ENCODE data around the gene KCTD15.

The KCTD15 gene

DNA sequence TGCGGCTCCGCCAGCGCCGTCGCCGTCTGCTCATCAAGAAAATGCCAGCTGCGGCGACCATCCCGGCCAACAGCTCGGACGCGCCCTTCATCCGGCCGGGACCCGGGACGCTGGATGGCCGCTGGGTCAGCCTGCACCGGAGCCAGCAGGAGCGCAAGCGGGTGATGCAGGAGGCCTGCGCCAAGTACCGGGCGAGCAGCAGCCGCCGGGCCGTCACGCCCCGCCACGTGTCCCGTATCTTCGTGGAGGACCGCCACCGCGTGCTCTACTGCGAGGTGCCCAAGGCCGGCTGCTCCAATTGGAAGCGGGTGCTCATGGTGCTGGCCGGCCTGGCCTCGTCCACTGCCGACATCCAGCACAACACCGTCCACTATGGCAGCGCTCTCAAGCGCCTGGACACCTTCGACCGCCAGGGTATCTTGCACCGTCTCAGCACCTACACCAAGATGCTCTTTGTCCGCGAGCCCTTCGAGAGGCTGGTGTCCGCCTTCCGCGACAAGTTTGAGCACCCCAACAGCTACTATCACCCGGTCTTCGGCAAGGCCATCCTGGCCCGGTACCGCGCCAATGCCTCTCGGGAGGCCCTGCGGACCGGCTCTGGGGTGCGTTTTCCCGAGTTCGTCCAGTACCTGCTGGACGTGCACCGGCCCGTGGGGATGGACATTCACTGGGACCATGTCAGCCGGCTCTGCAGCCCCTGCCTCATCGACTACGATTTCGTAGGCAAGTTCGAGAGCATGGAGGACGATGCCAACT is 24.4 kb upstream of the KCTD15 start:
- no peak for DNase-seq (ENCODE audit: low read depth)

- no peak for DNase-seq (ENCODE audit: low read depth)
Measured at GRCh38 chr19:33772858-33773180, 23.9 kb upstream of the KCTD15 start.

DNA sequence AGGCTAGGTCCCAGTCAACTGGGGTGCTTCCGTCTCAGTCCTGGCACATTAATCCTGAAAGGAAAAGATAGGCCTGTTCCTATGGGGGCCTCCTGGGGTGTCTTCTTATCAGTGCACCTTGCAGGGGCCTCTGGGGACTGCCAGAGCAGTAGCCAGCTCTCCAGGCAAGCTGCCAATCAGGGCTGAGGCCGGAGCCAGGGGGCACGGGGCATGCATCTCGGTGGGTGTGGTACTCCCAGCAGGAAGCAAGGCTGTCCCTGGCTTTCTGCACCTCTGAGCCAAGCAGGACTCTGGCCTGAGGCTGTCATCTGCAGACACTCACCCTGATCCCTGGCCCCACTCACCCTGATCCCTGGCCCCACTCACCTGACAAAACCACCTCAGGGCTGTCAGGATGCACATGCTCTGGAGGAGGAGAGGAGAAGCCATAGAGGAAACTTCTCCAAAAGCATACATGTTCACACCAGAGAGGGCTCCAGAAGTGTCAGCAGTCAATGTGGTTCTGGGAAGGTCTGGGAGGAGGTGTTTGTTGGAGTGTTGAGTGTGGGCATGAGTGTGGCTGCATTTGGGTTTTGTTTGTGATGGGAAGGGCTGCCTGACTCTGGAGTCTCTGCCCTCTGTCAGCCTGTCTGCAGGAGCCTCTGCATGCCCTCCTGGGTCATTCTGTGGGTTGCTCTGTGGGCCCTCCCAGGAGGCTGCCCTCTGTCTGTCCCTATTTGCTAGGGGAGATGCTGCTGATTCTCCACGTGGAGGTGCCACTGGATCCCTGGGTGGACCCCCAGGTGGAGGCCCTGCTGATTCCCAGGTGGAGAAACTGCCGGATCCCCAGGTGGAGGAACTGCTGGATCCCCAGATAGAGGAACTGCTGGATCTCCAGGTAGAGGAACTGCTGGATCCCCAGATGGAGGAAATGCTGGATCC is 22.7 kb upstream of the KCTD15 start:
- DNase-seq (ENCODE audit: low read depth): no peak

- DNase-seq (ENCODE audit: low read depth): no peak
Measured at GRCh38 chr19:33774751-33775150, 21.9 kb upstream of the KCTD15 start.

DNA sequence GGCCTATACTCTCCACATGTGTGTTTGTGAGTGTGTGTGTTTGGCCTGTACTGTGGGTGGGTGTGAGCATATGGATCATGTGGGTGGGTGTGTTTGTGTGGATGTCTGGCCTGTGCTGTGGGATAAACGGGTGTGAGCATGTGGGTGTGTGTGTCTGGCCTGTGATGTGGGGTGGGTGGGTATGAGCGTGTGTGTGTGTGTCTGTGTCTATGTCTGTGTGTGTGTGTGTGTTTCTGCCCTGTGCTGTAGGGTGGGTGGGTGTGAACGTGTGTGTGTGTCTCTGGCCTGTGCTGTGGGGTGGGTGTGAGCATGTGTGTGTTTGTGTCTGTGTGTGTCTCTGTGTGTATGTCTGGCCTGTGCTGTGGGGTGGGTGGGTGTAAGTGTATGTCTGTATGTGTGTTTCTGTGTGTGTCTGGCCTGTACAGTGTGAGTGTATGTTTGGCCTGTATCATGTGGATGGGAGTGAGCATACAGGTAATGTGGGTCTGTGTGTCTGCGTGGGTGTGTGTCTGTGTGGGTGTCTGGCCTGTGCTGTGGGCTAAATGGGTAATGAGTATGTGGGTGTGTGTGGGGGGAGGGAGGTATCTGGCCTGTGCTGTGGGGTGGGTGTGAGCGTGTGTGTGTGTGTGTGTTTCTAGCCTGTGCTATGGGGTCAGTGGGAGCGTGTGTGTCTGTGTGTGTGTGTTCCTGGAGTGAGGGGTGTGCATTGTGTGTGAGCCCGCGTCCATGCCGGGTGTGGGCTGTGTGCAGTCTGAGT is 20.8 kb upstream of the KCTD15 start:
- no peak for DNase-seq (ENCODE audit: low read depth)

- no peak for DNase-seq (ENCODE audit: low read depth)
Measured at GRCh38 chr19:33777351-33777750, 19.3 kb upstream of the KCTD15 start.

DNA sequence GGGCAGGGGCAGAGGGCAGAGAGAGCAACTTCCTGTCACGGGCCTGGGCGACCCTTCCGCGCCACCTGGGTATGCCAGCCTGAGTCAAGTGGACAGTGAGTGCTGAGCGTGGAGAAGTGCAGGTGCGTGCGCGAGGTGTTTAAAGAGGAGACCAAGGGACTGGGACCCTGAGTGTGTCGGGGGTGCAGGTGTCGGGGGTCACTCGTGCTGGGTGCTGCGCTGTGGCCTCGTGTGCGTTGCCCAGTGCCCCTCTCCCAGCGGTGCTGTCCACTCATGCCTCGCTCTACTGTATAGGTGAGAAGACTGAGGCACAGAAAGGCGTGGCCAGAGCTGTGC is 18.9 kb upstream of the KCTD15 start:
- DNase-seq (ENCODE audit: low read depth): no peak

DNA sequence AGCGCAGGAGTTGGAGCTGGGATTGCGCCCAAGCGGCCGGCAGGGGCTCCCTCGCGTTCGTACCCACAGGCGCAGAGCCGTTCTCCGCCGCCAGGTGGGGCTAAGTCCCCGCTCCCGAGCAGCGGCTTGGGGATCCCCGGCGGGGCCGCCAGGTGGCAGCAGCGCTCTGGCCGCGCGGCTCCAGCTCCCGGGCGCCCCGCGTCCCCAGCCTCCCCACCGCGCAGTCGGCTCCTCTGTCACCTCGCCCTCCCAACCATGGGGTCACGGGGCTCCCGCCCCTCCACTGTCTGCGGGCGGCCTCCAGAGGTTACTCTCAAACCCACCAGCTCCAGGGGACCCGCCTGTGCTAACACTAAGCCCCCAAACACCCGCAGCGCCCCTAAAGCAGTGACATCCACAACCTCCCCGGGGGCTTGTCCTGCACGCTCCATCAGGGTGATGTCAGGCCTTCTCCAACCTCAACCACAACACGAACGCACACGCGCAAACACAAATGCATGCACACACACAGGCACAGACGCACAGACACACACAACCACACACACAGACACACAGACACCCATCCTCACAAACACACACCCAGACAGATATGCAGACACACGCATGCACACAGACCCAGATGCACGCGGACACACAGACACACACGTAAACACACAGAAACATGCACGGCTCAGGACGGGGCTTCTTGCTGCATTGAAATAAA is 18.4 kb upstream of the KCTD15 start:
- peak; percentile 62 for DNase-seq (ENCODE audit: low read depth)

GRCh38 chr19:33779849-33780248 is 16.8 kb upstream of the KCTD15 start:
- no peak for DNase-seq (ENCODE audit: low read depth)

DNA sequence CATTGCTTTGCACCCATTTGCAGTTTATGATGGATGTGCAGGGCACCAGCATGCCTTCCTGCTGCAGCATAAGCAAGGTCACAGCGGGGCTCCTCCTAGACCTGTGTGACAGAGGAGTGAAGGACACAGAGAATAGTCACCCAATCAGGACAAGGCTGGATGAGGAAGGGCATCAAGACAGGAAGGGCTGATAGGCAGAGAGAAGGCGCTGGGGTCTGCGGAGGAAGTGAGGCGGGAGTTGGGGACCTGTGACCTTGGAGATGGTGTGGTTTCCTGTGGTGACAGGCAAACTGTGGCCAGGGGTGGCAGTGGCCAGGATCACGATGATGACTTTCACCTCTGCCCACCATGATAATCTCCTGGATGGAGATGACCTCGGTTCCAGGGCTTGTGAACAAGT is 16.4 kb upstream of the KCTD15 start:
- DNase-seq (ENCODE audit: low read depth): no peak

- no peak for DNase-seq (ENCODE audit: low read depth)
Measured at GRCh38 chr19:33780746-33781145, 15.9 kb upstream of the KCTD15 start.

DNA sequence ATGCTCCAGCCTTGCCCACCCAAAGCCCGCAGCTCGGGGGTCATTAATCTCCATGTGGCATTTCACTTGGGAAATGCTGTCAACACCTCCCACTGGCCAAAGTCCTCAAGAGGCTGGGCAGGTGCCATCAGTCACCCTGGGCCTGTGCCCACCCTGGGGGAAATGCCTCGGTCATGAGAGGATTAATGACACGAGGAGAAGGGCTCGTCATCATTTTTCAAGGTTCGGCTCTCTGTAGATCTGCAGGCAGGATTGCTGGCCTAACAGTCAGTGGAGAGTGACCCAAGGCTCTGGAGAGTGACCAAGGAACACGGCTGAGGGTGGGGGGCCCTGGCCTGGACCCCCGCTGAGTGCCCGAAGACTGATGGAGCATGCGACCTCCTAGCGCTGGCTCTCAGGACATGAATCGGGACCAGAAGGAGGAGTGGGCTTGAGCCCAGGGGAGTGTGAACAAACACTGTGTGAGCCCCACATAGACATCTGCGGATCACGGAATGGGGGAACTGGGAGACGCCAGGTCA is 15.2 kb upstream of the KCTD15 start:
- no peak for DNase-seq (ENCODE audit: low read depth)

GRCh38 chr19:33781996-33782395 is 14.7 kb upstream of the KCTD15 start:
- DNase-seq (ENCODE audit: low read depth): no peak

DNA sequence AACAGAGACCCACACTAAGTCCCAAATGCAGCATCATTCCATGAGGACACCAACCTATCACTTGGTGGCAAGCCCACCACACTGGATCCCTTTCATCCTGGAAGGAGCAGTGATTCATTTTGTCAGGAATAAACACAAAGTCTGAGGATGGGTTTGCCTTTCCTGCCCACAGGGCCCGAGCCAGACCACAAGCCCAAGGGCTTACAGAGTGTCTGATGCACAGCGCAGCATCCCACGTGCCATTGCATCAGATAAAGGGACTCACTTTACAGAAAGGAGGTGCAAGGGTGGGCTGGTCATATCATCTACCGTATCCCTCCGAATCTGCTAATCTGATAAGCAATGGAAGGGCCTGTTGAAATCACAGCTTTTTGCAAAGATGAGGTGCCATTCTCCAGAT is 12.2 kb upstream of the KCTD15 start:
- DNase-seq (ENCODE audit: low read depth): no peak

DNA sequence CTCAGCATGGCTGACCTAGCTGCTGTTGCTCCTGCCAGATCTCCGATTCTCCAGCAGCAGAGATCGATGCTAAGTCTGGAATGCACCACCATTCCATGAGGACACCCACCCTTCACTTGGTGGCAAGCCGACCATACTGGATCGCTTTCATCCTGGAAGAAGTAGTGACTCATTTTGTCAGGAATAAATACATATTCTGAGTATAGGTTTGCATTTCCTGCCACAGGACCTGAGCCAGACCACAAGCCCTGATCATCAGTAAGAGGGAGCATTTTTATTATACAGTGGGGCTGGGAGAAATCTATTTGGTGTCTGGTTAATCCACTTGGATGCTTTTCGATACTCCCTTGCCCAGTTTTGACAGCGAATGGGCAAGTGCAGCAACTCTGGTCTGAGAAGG is 10.9 kb upstream of the KCTD15 start:
- DNase-seq (ENCODE audit: low read depth): no peak

DNA sequence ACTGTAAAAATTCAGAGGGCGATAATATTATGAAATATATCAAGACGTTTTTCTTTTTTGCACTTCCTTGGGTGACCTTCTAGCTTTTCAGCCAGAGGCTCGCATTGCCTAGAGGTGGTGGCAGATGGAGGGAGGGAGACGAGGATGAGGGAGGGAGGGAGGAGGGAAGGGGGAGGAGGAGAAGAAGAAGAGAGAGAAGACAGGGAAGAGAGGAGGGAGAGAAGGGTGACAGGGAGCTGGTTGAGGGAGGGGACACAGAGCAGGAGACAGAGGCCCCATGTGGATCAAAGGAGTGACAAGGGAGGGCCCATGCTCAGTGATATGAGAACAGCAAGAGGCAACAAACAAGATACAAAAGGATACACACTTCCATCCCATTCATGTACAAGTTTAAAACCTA is 8.0 kb upstream of the KCTD15 start:
- no peak for DNase-seq (ENCODE audit: low read depth)

DNA sequence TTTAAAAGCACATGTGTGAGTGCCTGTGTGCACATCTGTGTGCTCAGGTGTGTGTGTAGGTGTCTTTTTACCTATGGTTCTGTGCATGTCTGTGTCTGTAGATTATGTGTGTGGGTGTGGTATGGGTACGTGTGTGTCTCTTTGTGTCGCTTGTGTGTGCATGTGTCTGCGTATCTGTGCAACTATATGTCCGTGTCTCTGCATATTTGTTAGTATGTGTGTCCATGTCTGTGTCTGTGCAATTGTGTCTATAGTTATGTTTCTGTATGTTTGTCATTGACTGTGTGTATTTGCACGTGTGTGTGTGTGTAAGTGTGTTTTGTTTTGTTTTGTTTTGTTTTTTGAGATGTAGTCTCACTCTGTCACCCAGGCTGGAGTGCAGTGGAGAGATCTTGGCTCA is 7.3 kb upstream of the KCTD15 start:
- no peak for DNase-seq (ENCODE audit: low read depth)

DNA sequence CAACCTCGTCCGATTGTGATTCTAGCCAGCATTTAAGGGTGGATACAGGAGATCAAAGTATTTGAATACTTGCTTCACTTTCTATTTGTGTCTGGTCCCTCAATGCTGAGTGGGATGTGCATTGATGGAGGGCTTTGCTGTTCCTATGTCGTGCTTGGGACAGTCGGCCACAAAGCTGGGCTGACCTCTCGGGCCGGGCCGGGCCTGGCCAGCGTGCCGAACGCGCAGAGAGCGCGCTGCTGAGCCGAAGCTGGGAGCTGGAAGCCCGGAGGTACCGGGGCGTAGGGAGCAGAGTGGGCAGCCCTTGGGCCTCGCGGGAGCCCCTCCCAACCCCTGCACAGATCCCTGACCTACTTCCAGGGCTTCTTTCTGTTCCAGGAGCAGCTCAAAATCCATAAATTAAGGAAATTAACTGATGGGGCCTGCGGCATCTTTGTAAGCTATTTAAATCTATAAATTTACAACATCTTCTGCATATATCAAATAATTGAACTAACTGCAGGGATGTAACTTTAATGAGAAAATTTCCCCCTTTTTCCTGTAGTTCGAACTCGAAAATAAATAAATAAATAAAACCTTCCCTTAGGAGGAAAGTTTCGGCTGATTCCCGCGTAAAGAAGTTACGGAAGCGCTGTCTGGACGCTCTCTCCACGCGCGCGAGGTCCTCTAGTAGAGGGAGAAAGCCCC is 1.8 kb upstream of the KCTD15 start:
- DNase-seq (ENCODE audit: low read depth): no peak

GRCh38 chr19:33795370-33796163 is 1.1 kb upstream of the KCTD15 start:
- no peak for DNase-seq (ENCODE audit: low read depth)

DNA sequence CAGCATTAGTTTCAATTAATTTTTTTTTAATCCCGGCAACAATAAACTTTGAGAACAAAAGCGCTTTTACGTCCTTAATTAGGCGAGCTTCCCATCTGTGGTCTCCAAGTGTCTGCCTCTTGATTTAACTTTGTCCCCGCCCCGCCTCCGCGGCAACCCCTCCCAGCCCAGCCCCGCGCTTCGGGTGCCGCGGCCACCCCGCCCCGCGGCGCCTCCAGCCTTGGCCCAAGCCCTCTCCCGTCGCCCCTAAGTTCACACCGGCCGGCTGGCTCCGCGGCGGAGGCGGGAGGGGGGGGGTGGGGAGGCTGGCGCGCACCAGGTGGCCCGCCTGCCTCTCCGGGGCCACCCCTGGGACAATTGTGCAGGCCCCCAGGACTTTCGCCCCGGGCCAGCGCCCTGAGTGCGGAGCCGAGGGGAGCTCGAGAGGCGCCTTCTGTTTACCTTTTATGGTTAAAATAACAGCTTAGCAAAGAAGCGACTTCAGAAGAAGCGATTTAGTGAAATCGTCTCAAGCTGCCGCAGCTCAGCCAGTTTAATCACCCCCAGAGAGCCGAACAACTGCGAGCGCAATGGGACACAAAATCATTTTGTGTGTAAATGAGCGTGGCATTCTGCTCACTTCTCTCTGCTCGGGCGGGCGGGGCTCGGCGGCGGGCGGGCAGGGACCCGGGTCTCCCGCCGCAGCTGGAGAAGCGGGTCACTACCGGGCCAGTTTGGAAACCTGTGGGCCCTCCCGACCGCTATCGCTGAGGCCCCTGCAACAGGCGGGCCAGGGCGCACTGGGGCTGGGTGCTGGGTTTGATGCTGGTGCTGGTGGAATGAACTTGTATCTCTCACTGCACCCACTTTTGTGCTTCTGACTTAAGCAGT is 1.4 kb downstream of the KCTD15 start:
- no peak for DNase-seq (ENCODE audit: low read depth)
